Activated CD4-positive, alpha-beta T cell treated with anti-CD3 and anti-CD28 coated beads, Interleukin-2, amount 50 U/mL, for 16 hours (primary cell): Measurements from ENCODE around the gene SLC29A1.
"Not testable (repeated sequence)": the region's sequence is repeated elsewhere in the genome, so short reads cannot be mapped to it uniquely, and the experiment has no call there.

Experiments used
- DNase-seq: peaks from one replicate; pipeline ENCODE4 v3.0.0-alpha.2; 2020

SLC29A1 gene

DNA sequence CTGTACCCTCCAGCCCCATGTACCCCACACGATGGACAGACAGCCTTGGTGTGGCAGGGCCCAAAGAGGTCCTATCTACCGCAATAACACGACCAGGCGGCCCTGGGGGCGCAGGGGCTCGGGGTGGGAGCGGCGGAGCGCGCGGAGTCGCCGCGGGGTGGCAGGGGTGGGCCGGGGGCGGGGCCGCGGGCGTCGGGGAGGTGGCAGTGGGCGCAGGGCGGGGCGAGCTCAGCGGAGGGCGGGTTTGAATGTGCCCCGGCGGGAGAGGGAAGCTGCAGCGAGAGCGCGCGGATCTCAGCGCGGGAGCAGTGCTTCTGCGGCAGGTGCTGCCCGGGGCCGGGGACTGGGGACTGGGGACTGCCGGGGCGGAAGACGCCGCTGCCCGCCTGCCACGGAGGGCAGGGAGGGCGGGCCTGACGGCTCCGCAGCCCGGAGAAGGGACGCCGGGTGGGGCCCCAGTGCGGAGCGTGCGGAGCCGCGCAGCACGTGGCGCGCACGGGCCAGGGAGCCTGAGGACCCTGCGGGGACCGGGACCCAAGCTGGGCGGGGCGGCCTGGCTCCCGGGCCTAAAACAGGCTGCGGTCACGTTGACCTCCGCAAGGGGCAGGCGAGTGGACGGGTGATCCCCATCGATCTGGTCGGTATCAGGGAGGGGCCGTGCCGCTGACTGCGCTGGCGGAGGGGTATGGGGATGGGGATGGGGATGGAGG, at the start of gene SLC29A1:
Gene SLC29A1 (plus strand): TSS at position 277 of the 710 bp plus-strand sequence. CDS start 3,719 bp downstream, outside the sequence.
- peak; percentile 85 for DNase-seq

DNA sequence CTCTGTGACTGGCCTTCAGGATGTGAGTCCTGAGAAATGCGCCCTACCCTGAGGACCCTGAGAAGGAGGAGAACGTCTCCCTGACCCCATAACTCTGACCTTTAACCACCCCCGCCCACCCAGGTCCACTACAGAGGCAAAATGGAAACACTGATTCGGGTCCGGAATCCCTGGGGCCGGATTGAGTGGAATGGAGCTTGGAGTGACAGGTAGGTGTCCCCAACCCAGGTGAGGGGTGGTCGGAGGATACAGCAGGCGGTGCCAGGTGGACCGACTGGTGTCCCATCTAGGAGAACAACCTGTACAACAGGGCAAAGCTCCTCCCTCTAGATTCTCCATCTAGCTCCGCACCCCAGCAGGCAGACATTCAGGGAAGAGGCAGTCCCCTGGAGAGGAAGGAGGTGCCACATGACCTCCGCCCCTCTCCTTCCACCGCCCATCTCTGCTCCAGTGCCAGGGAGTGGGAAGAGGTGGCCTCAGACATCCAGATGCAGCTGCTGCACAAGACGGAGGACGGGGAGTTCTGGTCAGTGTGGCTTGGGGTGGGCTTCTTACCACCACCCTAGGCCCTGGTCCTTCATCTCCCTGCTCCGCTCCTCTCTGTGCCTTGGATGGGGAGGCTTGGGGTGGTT, 47.1 kb upstream of the SLC29A1 start:
- DNase-seq: no peak

DNA sequence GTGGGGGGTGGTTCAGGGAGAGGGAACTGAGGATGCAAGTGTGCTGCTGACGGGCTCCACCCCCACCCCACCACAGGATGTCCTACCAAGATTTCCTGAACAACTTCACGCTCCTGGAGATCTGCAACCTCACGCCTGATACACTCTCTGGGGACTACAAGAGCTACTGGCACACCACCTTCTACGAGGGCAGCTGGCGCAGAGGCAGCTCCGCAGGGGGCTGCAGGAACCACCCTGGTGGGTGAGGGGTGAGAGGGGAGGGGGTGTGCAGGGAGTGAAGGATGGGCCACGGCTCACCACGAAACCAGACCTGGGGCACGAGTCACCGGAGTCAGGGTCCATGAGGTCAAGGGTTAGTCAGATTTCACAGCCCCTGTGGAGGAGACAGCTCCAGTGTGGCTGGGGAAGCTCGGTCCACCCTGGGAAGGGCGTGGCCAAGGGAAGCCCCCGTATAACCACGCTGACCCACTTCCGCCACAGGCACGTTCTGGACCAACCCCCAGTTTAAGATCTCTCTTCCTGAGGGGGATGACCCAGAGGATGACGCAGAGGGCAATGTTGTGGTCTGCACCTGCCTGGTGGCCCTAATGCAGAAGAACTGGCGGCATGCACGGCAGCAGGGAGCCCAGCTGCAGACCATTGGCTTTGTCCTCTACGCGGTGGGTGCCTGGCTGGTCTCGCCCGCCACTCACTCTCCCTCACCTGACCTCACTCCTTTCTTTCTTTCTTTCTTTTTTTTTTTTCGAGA, 46.5 kb upstream of the SLC29A1 start:
- peak; percentile 14 for DNase-seq

DNA sequence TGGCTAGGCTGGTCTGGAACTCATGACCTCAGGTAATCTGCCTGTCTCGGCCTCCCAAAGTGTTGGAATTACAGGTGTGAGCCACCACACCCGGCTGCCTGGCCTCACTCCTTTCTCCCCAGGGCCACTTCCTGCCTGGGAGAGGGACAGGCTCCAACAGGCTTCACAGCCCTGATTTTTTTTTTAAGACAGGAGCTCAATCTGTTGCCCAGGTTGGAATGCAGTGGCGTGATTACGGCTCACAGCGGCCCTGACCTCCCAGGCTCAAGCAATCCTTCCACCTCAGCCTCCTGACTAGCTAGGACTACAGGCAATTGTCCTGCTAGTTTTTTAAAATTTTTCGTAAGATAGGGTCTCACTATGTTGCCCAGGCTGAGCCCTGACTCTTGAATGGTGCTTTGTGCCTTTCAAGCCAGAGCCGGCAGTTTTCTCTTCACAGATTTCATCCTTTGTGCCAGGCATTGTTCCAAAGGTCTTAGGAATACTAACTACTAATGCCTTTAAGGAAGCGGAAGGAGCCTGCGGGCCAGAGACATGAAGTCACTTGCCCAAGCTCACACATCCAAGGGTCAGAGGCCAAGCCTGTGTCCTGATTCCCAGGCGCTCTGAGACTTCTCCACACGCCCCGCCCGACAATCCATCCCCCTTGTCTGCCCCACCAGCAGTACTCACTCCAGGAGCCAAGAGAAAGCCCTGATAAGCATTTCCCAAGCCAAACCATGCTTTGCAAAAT, 45.5 kb upstream of the SLC29A1 start:
- no peak for DNase-seq

DNA sequence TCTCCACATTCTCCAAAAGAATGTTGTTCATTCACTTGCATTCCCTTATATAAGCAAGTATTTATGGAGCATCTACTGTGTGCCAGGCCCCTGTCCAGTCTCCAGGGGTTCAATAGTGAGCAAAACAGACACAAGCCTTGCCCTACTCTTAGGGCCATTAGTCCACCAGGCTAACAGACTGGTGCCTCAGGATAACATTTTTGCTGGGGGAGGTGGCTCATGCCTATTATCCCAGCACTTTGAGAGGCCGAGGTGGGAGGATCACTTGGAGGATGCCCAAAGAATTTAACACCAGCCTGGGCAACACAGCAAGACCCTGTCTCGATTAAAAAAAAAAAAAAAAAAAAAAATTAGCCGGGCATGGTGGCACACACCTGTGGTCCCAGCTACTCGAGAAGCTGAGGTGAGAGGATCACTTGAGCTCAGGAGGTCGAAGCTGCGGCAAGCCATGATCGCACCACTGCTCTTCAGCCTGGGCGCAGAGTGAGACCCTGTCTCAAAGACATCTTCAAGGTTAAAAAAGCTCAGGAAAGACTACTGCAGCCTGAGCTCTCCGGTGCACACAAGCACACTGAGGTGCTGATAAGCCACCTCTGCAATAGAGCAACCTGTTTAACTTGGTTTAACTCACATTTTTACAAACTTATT, 44.8 kb upstream of the SLC29A1 start:
- DNase-seq: no peak

DNA sequence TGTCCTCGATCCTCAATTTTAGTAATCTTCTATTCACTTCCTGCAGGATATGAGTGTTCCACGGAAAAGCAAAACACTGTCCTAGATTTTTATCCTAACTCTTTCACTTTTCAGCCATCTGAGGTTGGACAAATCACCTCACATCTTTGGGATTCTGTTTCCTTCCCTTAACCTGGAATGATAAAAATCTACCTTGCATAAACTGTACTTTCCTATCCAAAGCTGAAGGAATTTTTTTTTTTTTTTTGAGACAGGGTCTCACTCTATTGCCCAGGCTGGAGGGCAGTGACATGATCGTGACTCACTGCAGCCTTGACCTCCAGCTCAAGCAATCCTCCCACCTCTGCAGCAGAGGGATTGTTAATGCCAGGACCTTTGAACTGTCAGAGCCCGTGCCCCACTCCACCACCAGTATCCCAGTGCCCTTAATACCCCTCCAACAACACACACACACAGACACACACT, 44.3 kb upstream of the SLC29A1 start:
- no peak for DNase-seq

DNA sequence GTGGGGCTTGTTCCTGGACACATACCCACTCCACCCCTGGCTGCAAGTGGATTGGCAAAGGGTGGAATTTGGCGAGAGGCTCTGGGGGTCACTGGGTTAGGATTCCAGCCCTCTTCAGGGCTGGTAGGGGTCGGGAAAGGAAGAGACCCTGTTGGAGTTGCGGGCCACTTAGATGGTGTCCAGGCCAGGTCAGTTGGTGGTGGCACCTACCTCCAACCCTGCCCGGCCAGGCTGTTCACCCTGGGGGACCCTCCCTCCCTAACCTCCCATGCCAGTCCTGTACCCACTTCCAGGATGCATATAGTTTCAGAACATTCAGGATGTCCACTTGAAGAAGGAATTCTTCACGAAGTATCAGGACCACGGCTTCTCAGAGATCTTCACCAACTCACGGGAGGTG, 43.7 kb upstream of the SLC29A1 start:
- DNase-seq: no peak

DNA sequence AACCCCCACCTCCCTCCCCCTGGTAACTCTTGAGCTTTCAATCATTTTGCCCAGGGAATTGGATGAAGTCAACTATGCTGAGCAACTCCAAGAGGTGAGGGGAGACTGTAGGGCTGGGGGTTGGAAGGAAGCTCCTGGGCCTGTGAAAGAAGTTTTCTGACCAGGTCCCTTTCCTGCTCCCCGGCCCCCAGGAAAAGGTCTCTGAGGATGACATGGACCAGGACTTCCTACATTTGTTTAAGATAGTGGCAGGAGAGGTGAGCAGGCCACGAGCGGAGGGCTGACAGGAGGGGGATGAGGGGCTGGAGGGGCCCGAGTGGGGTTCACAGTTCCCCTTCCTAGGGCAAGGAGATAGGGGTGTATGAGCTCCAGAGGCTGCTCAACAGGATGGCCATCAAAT, 43.0 kb upstream of the SLC29A1 start:
- no peak for DNase-seq

DNA sequence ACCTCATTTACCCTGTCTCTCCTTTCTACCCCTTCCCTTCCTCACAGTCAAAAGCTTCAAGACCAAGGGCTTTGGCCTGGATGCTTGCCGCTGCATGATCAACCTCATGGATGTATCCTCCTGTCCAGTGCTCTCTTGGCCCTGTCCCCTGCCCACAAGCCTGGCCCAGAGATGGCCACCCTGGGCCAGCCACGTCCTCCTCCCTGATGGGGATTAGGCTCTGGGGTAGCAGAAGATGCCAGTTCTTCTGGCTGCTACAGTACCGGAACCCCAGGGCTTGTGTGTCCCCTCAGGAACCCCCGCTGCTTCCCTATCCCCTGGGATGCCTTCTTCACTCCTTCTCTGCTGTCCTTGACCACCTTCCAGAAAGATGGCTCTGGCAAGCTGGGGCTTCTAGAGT, 42.5 kb upstream of the SLC29A1 start:
- no peak for DNase-seq

DNA sequence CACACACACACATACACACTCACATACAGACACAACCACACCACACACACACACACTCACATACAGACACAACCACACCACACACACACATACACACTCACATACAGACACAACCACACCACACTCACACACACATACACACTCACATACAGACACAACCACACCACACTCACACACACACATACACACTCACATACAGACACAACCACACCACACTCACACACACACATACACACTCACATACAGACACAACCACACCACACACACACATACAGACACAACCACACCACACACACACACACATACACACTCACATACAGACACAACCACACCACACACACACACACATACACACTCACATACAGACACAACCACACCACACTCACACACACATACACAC, 41.6 kb upstream of the SLC29A1 start:
- not testable (repeated sequence) for DNase-seq

DNA sequence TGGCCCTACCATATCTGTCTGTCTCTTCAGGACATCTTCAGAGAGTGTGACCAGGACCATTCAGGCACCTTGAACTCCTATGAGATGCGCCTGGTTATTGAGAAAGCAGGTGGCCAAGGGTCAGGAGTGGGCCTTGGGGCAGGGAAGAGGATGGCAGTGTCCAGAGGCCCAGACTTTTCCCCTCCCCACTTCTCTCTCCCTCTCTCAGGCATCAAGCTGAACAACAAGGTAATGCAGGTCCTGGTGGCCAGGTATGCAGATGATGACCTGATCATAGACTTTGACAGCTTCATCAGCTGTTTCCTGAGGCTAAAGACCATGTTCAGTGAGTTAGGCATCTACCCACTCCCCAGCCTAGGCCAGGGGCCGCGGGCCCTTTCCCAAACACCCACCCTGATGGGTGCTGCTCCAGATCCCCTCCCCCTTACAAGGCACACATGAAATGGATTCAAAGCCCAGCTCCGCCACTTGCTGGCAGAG, 40.4 kb upstream of the SLC29A1 start:
- no peak for DNase-seq

DNA sequence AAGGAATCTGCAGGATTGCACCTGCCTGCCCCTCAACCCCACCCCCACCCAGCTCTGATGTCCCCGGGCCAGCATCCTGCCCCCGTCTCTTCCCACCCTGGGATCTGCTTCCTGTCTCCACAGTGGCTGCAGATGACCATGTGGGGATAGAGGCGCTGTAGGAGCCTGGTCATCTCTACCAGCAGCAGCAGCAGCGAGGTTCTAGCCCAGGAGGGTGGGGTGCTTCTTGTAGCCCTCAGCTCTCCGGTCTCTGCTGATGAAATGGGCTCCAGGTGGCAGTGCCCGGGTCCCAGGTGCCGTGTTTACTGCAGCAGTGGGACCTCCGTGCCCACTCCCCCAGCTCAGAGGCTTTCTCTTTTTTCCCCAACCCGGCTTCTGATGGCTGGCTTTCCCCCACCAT, 39.6 kb upstream of the SLC29A1 start:
- DNase-seq: no peak

DNA sequence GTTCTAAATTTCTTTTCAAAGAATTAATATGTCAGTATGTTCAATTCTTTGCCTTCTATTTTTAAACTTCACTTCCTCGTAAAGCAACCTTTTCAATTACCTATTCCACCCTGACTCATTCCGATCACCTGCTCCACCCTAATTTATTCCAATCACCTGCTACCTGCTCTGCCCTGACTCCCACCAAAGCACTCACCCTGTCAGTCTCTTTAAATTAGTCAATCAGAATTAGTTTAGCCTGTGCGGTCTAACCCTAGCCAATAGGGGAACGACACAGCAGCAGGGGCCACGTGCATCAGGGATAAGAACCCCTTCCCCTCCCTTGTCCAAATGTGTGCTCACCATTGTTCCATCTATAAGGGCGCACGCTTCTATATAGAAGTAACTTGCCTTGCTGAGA, 38.0 kb upstream of the SLC29A1 start:
- not testable (repeated sequence) for DNase-seq

DNA sequence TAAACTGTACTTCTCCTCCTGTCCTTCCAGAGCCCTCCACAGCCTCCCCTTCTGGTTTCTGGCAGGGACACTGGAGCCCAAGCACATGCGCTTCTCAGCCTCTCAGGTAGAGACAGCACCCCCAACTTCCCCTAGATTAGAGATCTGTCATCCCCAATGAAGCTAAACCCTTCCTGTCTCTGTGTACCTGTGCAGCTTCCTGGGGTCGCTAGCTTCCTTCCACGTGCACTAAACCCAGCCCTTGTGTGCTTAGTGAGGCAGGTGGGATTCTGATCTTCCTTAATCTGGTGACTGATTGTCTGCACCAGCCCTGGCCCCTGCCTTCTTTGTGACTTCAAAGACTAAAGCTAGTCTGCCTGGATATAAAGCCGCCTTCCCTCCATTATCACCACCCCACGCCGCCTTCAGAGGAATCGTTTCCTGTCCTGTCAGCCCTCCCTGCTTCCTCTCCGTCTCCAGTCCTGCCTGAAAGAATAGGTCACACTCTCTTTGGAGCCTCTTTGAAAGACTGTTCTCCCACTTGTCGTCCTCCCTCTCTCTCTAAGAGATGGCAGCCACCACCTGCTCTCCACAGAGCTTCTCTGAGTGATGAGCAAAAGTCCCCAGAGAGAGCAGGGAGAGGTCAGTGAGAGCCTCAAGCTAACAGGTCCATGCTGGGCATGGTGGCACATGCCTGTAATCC, 37.3 kb upstream of the SLC29A1 start:
- DNase-seq: no peak

DNA sequence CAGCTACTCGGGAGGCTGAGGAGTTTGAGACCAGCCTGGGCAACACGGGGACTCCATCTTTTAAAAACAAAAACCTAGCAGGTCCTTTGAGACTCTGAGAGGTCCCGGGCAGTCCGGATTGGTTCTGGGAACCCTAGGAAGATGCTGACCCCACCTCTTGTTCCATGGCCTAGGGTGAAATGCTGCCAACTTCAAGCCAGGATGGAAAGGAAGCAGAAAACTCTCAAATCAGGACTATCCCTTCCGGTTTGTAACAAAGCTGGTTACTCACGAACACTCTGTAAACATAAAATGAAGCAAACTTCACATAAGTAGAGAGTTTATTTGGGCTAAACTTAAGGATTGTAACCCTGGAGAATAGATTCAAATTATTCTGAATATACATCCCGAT, 36.8 kb upstream of the SLC29A1 start:
- no peak for DNase-seq

DNA sequence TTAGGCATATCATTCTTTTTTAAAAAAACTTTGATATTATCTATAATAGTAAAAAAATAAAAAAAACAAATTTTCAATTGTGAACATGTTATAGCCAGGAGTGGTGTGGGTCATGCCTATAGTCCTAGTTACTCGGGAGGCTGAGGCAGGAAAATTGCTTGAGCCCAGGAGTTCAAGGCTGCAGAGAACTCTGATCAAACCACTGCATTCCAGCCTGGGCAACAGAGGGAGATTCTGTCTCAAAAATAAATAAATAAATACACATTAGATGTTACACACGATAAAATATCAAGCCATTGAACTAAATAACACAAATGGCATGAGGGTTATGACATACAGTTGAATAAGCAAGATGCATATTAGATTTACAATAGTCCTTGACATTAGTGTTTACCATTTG, 34.6 kb upstream of the SLC29A1 start:
- DNase-seq: no peak

DNA sequence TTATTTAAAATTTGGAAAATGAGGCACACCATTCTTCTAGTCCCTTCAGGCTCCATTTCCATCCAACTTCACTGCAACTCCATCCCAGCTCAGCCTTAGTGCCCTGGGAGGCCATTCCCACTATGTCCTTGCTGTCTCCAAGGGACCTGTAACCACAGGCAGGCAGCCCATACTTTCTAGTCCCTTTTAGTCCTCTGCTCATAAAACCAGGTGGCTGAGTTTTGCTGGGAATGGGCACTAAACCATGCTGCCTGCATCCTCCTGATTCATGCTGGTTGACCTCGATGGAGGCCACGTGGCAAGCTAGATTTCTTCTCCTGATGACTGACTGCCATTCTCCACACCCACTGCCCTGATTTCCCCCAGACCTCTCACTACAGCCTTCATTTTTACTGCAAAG, 34.1 kb upstream of the SLC29A1 start:
- DNase-seq: no peak

DNA sequence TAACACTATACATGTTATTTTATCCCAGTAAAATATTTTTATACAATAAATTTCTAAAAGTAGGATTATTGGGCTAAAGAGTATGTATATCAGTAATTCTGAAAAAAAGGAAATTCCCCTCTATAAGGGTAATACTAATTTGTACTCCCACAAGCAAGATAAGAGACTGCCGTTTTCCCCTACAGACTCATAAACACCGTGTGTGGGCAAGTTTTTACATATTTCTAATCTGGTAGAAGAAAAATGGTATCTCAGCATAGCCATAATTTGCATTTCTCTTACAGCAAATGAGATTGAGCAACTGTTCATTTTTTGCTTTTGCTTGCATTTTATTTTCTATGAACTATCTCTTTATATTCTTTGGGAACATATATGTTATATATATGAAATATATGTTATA, 32.7 kb upstream of the SLC29A1 start:
- peak; percentile 8 for DNase-seq

DNA sequence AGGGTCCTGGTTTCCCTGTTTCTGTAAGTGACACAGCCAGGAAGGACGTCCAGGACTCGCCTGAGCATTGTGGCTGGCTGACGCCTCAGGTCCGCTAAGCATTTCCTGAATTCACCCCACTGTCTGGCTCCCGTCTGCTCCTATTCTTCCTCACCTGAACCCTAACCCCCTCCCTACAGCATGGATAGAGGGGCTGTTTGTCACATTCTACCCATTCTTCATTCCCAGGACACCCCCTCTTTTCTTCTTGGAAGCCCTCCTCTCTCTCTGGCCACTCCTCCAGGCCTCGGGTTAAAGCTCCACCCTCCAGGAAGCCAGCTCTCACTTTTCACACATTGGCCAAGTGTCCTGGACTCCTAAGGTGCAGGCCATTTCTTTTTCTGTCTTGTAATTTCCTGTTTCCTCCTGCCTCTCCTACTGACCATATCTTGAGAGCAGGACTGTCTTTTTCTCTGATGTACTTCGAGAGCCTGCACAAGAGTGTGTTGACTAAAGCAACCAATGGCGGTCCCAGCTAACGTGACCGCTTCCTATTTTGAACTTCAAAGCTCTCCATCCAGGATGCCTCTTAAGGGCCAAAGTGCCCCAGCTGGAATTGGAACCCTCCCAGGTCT, 30.9 kb upstream of the SLC29A1 start:
- DNase-seq: no peak

DNA sequence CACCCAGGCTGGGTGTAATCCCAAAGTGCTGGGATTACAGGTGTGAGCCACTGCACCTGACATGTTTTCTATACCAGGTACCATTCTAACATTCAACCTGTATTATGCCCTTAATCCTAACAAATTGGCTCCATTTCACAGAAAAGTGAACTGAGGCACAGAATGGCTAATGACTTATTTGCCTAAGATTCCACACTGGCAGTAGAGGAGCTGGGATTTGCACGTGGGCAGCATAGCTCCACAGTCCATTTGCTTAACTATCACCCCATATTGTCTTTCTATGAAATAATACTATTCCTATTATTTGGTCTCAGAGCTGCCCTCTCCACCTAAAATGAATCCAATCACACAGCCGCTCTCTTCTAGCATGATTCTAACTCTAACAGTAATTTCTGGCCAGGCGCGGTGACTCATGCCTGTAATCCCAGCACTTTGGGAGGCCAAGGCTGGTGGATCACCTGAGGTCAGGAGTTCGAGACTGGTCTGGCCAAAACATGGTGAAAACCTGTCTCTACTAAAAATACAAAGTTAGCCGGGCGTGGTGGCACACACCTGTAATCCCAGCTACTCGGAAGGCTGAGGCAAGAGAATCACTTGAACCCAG, 30.0 kb upstream of the SLC29A1 start:
- no peak for DNase-seq

DNA sequence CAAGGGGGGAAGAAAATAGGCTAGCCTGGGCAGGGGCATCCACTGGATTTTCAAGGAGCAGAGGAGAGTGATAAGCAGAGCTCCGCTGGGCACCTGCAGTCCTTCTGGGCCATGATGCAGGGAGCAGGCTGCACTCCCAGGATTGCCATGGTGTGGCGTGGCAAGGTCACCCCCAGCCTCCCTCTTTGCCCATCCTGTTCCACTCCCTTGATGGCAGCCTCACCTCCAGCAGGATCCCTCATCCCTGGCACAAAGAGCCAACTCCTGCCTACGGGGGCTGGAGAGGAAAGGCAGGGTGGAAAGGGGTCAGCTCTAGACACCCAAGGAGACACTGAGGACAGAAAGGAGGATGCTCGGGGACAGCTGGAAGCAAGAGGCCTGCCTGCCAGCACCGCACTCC, 29.1 kb upstream of the SLC29A1 start:
- DNase-seq: no peak
